ENCODE results near the gene SPATA13. TPM values are rescaled to one million over a fixed set of nuclear protein-coding genes. Genes with fewer than 3 reads are reported as not detected.

Gene SPATA13
- polyA plus RNA-seq, 1 experiment: 12.0 TPM

GRCh38 chr13:24271601-24272451 is 111.3 kb downstream of the SPATA13 start:
- Histone ChIP-seq H3K27me3 (ENCODE audit: control insufficient read depth, insufficient read depth, low read length) (no peaks in the 10 kb centered on the region), H3K9me3 (ENCODE audit: control insufficient read depth, insufficient read depth, low read length) (no peaks in the 10 kb centered on the region), H3K4me3 (ENCODE audit: low read depth, low read length) (peak overlapping the region; percentile 54), H3K27ac (ENCODE audit: low read depth, low read length) (peak overlapping the region; percentile 84)
- peak; percentile 45 for DNase-seq (ENCODE audit: low read depth, low spot score)
- CTCF ChIA-PET: interaction anchor here (2.8 kb wide), 1 partner anchor 43 kb away, joined by 18 read pairs; no protein-coding TSS in a partner anchor
- POLR2A ChIA-PET: interaction anchor here (0.5 kb wide), 1 partner anchor 383 kb away, joined by 3 read pairs; no protein-coding TSS in a partner anchor
- TF ChIP-seq CTCF (IDR thresholded peaks at IDR 0.05; ENCODE audit: low read depth, low read length): no peak

- POLR2A ChIA-PET: no interaction called here
- TF ChIP-seq CTCF (IDR thresholded peaks at IDR 0.05; ENCODE audit: low read depth, low read length): no peak
- DNase-seq (ENCODE audit: low read depth, low spot score): no peak
- Histone ChIP-seq H3K27me3 (ENCODE audit: control insufficient read depth, insufficient read depth, low read length) (no peaks in the 10 kb centered on the region), H3K27ac (ENCODE audit: low read depth, low read length) (peak overlapping the region; percentile 84), H3K9me3 (ENCODE audit: control insufficient read depth, insufficient read depth, low read length) (no peaks in the 10 kb centered on the region), H3K4me3 (ENCODE audit: low read depth, low read length) (peak overlapping the region; percentile 54)
- CTCF ChIA-PET: interaction anchor here (0.5 kb wide), 1 partner anchor 456 kb away, joined by 3 read pairs; no protein-coding TSS in a partner anchor
These were observed 112.1 kb downstream of the SPATA13 start for GRCh38 chr13:24272452-24273161.

GRCh38 chr13:24273926-24274325 is 113.4 kb downstream of the SPATA13 start:
- TF ChIP-seq CTCF (IDR thresholded peaks at IDR 0.05; ENCODE audit: low read depth, low read length): no peak
- H3K27me3 ChIP-seq (ENCODE audit: control insufficient read depth, insufficient read depth, low read length): no peaks in the 10 kb centered on the region
- CTCF ChIA-PET: no interaction called here
- H3K27ac ChIP-seq (ENCODE audit: low read depth, low read length): peak overlapping the region; percentile 70
- no peak for DNase-seq (ENCODE audit: low read depth, low spot score)
- POLR2A ChIA-PET: interaction anchor here (0.5 to 0.6 kb wide), 2 partner anchors 88 to 376 kb away, joined by 3 read pairs; no protein-coding TSS in a partner anchor
- no peaks in the 10 kb centered on the region for H3K9me3 ChIP-seq (ENCODE audit: control insufficient read depth, insufficient read depth, low read length)
- no peak overlapping the region for H3K4me3 ChIP-seq (ENCODE audit: low read depth, low read length)

GRCh38 chr13:24274452-24275021 is 114.0 kb downstream of the SPATA13 start:
- H3K27ac ChIP-seq (ENCODE audit: low read depth, low read length): peak overlapping the region; percentile 70

More at GRCh38 chr13:24274452-24275021, 114.0 kb downstream of the SPATA13 start:
- no peak for TF ChIP-seq CTCF (IDR thresholded peaks at IDR 0.05; ENCODE audit: low read depth, low read length)
- CTCF ChIA-PET: no interaction called here
- DNase-seq (ENCODE audit: low read depth, low spot score): peak; percentile 21
- Histone ChIP-seq H3K9me3 (ENCODE audit: control insufficient read depth, insufficient read depth, low read length) (no peaks in the 10 kb centered on the region), H3K27me3 (ENCODE audit: control insufficient read depth, insufficient read depth, low read length) (no peaks in the 10 kb centered on the region), H3K4me3 (ENCODE audit: low read depth, low read length) (no peak overlapping the region)
- POLR2A ChIA-PET: interaction anchor here (0.5 to 0.6 kb wide), 2 partner anchors 87 to 376 kb away, joined by 3 read pairs; no protein-coding TSS in a partner anchor

Data from AG04450 (cell line).